ENCODE data around the gene FGF12.

DNA sequence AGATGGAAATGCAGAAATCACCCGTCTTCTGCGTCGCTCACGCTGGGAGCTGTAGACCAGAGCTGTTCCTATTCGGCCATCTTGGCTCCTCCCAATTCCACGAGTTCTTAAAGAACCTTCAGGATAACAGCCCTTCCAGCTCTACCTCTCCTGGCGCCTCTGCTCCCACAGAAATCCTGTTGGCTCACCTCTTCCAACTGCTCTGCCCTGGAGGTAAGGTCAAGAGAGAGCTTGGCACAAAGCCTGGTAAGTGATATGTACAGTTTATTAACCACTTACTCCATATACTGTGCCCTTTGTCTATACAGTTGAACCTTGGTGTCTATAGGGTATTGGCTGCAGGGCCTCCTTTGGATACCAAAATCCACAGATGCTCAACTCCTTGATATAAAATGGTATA lies 17.8 kb upstream of the FGF12 start:
- TF ChIP-seq POLR2A (IDR thresholded peaks at IDR 0.05) (no peak), POLR2AphosphoS5 (IDR thresholded peaks at IDR 0.05) (no peak)
- TF ChIP-seq, protein P1, sequence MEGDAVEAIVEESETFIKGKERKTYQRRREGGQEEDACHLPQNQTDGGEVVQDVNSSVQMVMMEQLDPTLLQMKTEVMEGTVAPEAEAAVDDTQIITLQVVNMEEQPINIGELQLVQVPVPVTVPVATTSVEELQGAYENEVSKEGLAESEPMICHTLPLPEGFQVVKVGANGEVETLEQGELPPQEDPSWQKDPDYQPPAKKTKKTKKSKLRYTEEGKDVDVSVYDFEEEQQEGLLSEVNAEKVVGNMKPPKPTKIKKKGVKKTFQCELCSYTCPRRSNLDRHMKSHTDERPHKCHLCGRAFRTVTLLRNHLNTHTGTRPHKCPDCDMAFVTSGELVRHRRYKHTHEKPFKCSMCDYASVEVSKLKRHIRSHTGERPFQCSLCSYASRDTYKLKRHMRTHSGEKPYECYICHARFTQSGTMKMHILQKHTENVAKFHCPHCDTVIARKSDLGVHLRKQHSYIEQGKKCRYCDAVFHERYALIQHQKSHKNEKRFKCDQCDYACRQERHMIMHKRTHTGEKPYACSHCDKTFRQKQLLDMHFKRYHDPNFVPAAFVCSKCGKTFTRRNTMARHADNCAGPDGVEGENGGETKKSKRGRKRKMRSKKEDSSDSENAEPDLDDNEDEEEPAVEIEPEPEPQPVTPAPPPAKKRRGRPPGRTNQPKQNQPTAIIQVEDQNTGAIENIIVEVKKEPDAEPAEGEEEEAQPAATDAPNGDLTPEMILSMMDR (IDR thresholded peaks at IDR 0.05), result no peak

Measured in breast epithelium (tissue), 3 donors.